ENCODE results near the gene RARG.

DNA sequence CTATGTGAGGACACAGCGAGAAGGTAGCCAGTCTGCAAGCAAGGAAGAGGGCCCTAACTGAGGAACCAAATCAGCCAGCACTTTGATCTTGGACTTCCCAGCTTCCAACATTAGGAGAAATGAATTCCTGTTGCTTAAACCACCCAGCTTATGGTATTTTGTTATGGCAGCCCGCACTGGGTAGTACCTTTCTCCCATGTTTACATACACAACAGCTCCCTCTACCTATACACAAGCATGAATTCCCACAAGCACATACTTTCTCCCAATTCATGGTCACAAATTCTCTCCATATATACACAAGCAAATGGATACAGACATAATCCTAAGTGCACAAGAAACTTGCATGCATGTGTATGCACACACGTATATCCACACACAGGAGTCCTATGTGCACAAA lies 32.3 kb downstream of the RARG start:
- TF ChIP-seq, protein P1, sequence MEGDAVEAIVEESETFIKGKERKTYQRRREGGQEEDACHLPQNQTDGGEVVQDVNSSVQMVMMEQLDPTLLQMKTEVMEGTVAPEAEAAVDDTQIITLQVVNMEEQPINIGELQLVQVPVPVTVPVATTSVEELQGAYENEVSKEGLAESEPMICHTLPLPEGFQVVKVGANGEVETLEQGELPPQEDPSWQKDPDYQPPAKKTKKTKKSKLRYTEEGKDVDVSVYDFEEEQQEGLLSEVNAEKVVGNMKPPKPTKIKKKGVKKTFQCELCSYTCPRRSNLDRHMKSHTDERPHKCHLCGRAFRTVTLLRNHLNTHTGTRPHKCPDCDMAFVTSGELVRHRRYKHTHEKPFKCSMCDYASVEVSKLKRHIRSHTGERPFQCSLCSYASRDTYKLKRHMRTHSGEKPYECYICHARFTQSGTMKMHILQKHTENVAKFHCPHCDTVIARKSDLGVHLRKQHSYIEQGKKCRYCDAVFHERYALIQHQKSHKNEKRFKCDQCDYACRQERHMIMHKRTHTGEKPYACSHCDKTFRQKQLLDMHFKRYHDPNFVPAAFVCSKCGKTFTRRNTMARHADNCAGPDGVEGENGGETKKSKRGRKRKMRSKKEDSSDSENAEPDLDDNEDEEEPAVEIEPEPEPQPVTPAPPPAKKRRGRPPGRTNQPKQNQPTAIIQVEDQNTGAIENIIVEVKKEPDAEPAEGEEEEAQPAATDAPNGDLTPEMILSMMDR (conservative IDR thresholded peaks at IDR 0.05; ENCODE audit: low read depth, low read length): no peak
- TF ChIP-seq EZH2 (IDR thresholded peaks at IDR 0.05; ENCODE audit: borderline replicate concordance, low read depth, low read length, poor library complexity, severe bottlenecking): no peak
